Mesodermal cell (in vitro differentiated cells): ENCODE data around the gene PTPRO.

ENCODE experiments used
- H3K27ac ChIP-seq: 2 replicates; pipeline ENCODE4 v1.7.0; 2013; ENCODE audit warnings: mild to moderate bottlenecking, low read depth, low read length, moderate library complexity; ENCODE audit not compliant: severe bottlenecking
- H3K36me3 ChIP-seq: 2 replicates; pipeline ENCODE4 v1.7.1; 2013; ENCODE audit warnings: mild to moderate bottlenecking, low read length, moderate library complexity; ENCODE audit not compliant: control insufficient read depth, insufficient read depth
- H3K4me1 ChIP-seq: one replicate; pipeline ENCODE4 v1.7.1; 2013; ENCODE audit warnings: mild to moderate bottlenecking, low read length; ENCODE audit not compliant: insufficient read depth, control insufficient read depth, poor library complexity, severe bottlenecking
- H3K4me3 ChIP-seq: 2 replicates; pipeline ENCODE4 v1.7.0; 2013; ENCODE audit warnings: low read length, control low read depth, mild to moderate bottlenecking; ENCODE audit not compliant: insufficient read depth, poor library complexity, severe bottlenecking; ENCODE audit errors: extremely low read depth
- H3K9me3 ChIP-seq: 2 replicates; pipeline ENCODE4 v1.7.1; 2013; ENCODE audit warnings: mild to moderate bottlenecking, low read length, moderate library complexity; ENCODE audit not compliant: control insufficient read depth
- WGBS, 2 experiments: methylation state at CpG; one replicate each; pipeline ENCODE4 v1.1.5; 2013; ENCODE audit warnings: missing lambda C conversion rate in 2 of 2; ENCODE audit not compliant: insufficient coverage in 2 of 2; 5-methylcytosine and 5-hydroxymethylcytosine counted together

The PTPRO gene

DNA sequence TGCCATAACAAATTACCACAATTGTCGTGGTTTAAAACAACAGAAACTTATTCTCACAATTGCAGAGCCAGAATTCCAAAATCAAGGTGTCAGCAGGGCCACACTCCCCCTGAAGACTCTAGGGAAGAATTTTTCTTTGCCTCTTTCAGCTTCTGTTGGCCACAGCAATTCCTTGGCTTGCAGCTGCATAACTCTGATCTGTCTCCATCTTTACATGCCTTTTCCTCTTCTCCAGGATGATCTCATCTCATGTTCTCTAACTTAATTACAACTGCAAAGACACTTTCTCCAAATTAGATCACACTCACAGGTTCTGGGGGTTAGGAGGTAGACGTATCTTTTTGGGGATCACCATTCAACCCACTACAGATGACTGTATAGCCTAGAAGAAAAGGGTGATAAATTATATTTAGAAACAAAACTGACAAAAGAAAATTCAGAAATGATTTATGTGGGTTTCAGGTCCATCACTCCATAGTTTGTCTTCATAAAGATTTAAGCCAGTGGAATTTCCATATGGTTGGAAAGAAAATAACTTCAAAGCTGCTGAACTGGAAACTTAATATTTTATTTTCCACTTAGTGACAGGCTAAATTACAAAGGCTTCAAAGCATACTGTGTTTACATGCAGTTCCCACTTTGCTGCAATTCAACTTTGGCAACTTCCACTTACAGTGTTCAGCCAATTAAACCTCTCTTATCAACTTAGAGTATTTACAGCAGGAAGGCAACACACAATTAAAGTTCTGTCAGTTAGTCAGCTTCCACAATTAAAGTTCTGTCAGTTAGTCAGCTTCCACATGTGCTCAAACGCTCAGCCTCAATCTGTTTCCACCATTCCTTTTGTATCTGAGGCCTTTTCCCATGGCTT lies 253.6 kb downstream of the PTPRO start:
- WGBS, 2 experiments, result 70 to 93% methylated on average over 2 of the region's 3 CpGs
- H3K4me3 ChIP-seq, result no peak overlapping the region
- H3K4me1 ChIP-seq, result no peaks in the 10 kb centered on the region
- H3K9me3 ChIP-seq, result no peaks in the 10 kb centered on the region
- no peaks in the 10 kb centered on the region for H3K36me3 ChIP-seq
- no peak overlapping the region for H3K27ac ChIP-seq

DNA sequence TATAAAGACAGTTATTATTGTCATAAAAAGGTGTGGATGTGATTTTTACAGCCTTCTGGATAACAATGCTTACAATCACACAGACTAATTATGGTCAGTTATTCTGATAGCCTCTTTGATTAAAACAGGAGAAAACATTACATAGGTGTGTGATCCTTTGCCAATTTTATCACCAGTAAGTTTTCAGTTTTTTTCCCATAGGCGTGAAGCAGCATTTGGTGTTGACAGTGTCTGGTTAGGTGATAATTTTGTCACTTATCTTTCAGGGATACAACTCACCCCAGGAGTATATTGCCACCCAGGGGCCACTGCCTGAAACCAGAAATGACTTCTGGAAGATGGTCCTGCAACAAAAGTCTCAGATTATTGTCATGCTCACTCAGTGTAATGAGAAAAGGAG lies 258.1 kb downstream of the PTPRO start:
- no CpG with 5 or more reads among the region's 1 CpG for WGBS, 2 experiments
- H3K27ac ChIP-seq, result no peak overlapping the region
- no peaks in the 10 kb centered on the region for H3K36me3 ChIP-seq
- H3K4me1 ChIP-seq, result no peaks in the 10 kb centered on the region
- H3K9me3 ChIP-seq, result no peaks in the 10 kb centered on the region
- H3K4me3 ChIP-seq, result no peak overlapping the region

- H3K27ac ChIP-seq, result no peak overlapping the region
- 80% methylated on average over 5 of the region's 6 CpGs; no CpG with 5 or more reads in 1 of the 2 experiments for WGBS, 2 experiments
- no peaks in the 10 kb centered on the region for H3K36me3 ChIP-seq
- H3K9me3 ChIP-seq, result no peaks in the 10 kb centered on the region
- no peak overlapping the region for H3K4me3 ChIP-seq
- H3K4me1 ChIP-seq, result no peaks in the 10 kb centered on the region
Observed at GRCh38 chr12:15581006-15581405, 258.7 kb downstream of the PTPRO start.

DNA sequence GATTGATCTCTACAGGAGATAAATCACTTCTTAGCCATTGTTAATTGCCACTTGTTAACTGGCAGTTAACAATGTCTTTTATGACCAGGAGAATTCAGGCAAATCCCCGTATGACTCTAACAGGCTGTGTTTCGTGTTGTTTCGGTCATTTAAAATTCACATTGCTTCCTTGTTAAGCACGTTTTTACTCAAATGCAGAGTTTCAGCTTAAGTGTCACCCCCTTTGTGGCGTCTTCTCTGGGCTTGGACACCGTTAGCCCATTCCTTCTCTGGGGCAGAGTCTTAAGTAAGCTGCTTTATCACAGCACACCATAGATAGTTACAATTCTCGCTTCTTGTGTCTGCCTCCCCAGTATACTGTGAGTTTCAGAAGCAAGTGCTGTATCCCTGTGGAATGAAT lies 261.5 kb downstream of the PTPRO start:
- Histone ChIP-seq H3K9me3 (no peaks in the 10 kb centered on the region), H3K27ac (no peak overlapping the region)

GRCh38 chr12:15584366-15585041 lies 262.2 kb downstream of the PTPRO start:
- no peaks in the 10 kb centered on the region for H3K9me3 ChIP-seq

More for the DNA sequence above, 261.5 kb downstream of the PTPRO start:
- Histone ChIP-seq H3K4me3 (no peak overlapping the region), H3K4me1 (no peaks in the 10 kb centered on the region), H3K36me3 (no peaks in the 10 kb centered on the region)
- WGBS, 2 experiments, result 64 to 75% methylated on average over 6 of the region's 7 CpGs

GRCh38 chr12:15589328-15590032 lies 267.2 kb downstream of the PTPRO start:
- no peaks in the 10 kb centered on the region for H3K9me3 ChIP-seq
- H3K36me3 ChIP-seq, result no peaks in the 10 kb centered on the region
- H3K27ac ChIP-seq, result no peak overlapping the region
- no peaks in the 10 kb centered on the region for H3K4me1 ChIP-seq
- WGBS, 2 experiments, result 82 to 100% methylated on average over 3 to 5 of the region's 8 CpGs
- H3K4me3 ChIP-seq, result no peak overlapping the region

More at GRCh38 chr12:15584366-15585041, 262.2 kb downstream of the PTPRO start:
- Histone ChIP-seq H3K4me1 (no peaks in the 10 kb centered on the region), H3K36me3 (no peaks in the 10 kb centered on the region), H3K27ac (no peak overlapping the region), H3K4me3 (no peak overlapping the region)
- WGBS, 2 experiments, result 56 to 65% methylated on average over 2 of the region's 3 CpGs

DNA sequence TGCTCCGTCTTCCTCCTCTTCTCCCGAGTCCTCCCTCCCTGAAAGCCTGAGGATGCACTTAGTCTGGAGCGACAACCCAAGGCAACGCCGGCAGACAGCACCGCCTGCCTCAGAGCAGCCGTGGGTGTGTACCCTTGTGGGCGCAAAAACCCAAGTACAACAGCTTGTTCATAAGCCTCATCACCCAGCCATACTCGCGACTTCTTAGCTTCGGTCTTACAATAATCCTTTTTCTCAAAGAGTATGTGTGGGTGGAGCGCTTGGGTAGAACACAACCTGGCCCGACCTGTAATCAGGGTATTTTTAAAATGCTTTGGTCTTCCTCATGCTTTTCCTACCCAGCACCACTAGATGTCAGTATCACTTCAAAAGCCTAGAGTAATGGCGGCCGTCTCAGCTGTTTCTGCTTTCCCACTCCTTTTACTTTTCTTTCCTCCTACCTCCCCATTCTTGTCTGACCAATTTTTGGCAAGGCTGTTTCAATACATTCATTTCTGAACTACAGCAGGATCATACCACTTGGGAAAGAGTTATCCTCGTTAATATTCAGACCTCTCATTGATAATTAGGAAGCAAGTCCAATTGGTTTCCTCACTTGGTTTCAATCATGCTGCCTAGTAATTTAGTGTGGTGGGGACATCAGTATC lies 268.0 kb downstream of the PTPRO start:
- H3K36me3 ChIP-seq, result no peaks in the 10 kb centered on the region
- no peaks in the 10 kb centered on the region for H3K4me1 ChIP-seq
- H3K4me3 ChIP-seq, result no peak overlapping the region
- WGBS, 2 experiments, result 42 to 44% methylated on average over 9 to 10 of the region's 16 CpGs
- H3K9me3 ChIP-seq, result no peaks in the 10 kb centered on the region
- H3K27ac ChIP-seq, result no peak overlapping the region

DNA sequence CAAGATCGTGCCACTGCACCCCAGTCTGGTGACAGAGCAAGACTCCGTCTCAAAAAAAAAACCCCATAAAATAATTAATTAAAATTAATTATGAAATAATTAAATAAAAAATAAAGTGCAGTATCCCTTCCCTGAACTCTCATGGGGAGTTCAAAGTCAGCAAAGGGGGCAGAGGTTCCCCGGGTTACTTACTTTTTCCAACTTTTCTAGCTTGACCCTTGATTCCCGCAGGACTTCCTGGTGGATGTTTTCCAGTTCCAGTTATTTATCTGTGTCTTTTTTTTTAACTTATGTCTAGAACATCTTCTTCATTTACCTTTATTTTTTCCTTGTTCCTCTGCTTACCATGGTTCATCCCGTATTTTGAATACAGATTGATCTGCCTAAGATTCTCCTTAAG lies 269.5 kb downstream of the PTPRO start:
- H3K36me3 ChIP-seq, result no peaks in the 10 kb centered on the region
- no peaks in the 10 kb centered on the region for H3K4me1 ChIP-seq
- no peak overlapping the region for H3K4me3 ChIP-seq
- 67 to 80% methylated on average over 1 to 2 of the region's 5 CpGs for WGBS, 2 experiments
- H3K27ac ChIP-seq, result no peak overlapping the region
- H3K9me3 ChIP-seq, result no peaks in the 10 kb centered on the region

- no peaks in the 10 kb centered on the region for H3K4me1 ChIP-seq
- no peaks in the 10 kb centered on the region for H3K9me3 ChIP-seq
- no peaks in the 10 kb centered on the region for H3K36me3 ChIP-seq
- no peak overlapping the region for H3K27ac ChIP-seq
- H3K4me3 ChIP-seq, result no peak overlapping the region
- 100% methylated on average over 1 of the region's 4 CpGs for WGBS, 2 experiments
Observed at GRCh38 chr12:15592934-15593333, 270.6 kb downstream of the PTPRO start.

- H3K4me1 ChIP-seq, result no peaks in the 10 kb centered on the region
- 92 to 96% methylated on average over 4 of the region's 5 CpGs for WGBS, 2 experiments
- H3K36me3 ChIP-seq, result no peaks in the 10 kb centered on the region
- H3K27ac ChIP-seq, result no peak overlapping the region
- no peaks in the 10 kb centered on the region for H3K9me3 ChIP-seq
- no peak overlapping the region for H3K4me3 ChIP-seq
Observed at GRCh38 chr12:15596174-15596573, 273.9 kb downstream of the PTPRO start.
